ENCODE measurements around the gene KRTAP4-9. TPM values are rescaled to one million over a fixed set of nuclear protein-coding genes. Genes with fewer than 3 reads are reported as not detected.
"Not testable (repeated sequence)": the region's sequence is repeated elsewhere in the genome, so short reads cannot be mapped to it uniquely, and the experiment has no call there.

Gene KRTAP4-9
- total RNA-seq, 1 experiment from 2014 or later, result not detected

DNA sequence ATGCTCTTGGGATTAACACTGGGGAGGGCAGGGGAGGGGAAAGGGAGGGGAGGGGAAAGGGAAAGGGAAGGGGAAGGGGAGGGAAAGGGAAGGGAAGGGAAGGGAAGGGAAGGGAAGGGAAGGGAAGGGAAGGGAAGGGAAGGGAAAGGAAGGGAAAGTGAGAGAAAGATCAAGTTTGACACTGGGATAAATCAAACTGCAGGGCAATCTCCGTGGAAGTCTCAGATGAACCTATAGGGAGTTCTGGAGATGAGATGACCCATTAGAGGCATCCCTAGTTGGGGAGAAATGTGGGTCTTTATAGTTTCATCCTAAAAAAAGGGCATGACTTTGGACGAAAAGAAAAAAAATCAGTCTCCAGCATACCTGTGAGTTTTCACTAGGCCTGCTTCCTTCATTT, 16.6 kb downstream of the KRTAP4-9 start:
- POLR2A ChIA-PET, result no interaction called here
- no peak overlapping the region for H3K9ac ChIP-seq (ENCODE audit: low read length)
- BruUV-seq (replicated peaks), result no TSS peak
- RAD21 ChIA-PET (ENCODE audit: low non-redundant PET in 1 of 2, low total read pairs in 2 of 2, uncharacterized antibody in 2 of 2, unreplicated experiment in 2 of 2), result no interaction called here
- H3K27me3 ChIP-seq (ENCODE audit: insufficient read depth, low read length), result no peaks in the 10 kb centered on the region
- no peak for DNase-seq (ENCODE audit: low read depth, low spot score)
- peaks cover 0 to 14% of the 10 kb centered on the region in 2 experiments; a peak in 1 of 4 replicates for H3K9me3 ChIP-seq (ENCODE audit: control insufficient read depth in 1 of 2, insufficient read depth in 1 of 2, low read depth in 1 of 2, low read length in 2 of 2)
- CTCF ChIA-PET, result no interaction called here
- no peaks in the 10 kb centered on the region for H3K79me2 ChIP-seq (ENCODE audit: insufficient read depth, low read length)
- no peak for TF ChIP-seq SP1 (IDR thresholded peaks at IDR 0.05; ENCODE audit: low read depth)
- TF ChIP-seq CBX3 (IDR thresholded peaks at IDR 0.05; ENCODE audit: low read depth), result no peak
- no peak for TF ChIP-seq ATF3 (IDR thresholded peaks at IDR 0.05)
- no peak for TF ChIP-seq CEBPB (IDR thresholded peaks at IDR 0.05; ENCODE audit: low read depth)
- no peak for TF ChIP-seq ZFX (IDR thresholded peaks at IDR 0.05)
- no peak for TF ChIP-seq TCF7L2 (IDR thresholded peaks at IDR 0.05; ENCODE audit: borderline replicate concordance, extremely low read depth, insufficient read depth, insufficient read length)
- TF ChIP-seq SRF (IDR thresholded peaks at IDR 0.05; ENCODE audit: low read depth), result no peak
- no peak for TF ChIP-seq POLR2A (IDR thresholded peaks at IDR 0.05; ENCODE audit: borderline replicate concordance, extremely low read depth, insufficient read depth, insufficient read length)
- TF ChIP-seq RAD21 (IDR thresholded peaks at IDR 0.05; ENCODE audit: low read depth), result no peak
- TF ChIP-seq EGR1 (IDR thresholded peaks at IDR 0.05; ENCODE audit: low read depth), result no peak
- no peak for TF ChIP-seq POLR2AphosphoS5 (IDR thresholded peaks at IDR 0.05; ENCODE audit: low read depth, low read length)
- TF ChIP-seq EZH2 (IDR thresholded peaks at IDR 0.05), result no peak
- TF ChIP-seq SIN3A (IDR thresholded peaks at IDR 0.05; ENCODE audit: low read depth), result no peak
- TF ChIP-seq ELF1 (IDR thresholded peaks at IDR 0.05; ENCODE audit: borderline replicate concordance, low read depth), result no peak
- TF ChIP-seq EZH2phosphoT487 (IDR thresholded peaks at IDR 0.05; ENCODE audit: borderline replicate concordance), result no peak
- TF ChIP-seq YY1 (IDR thresholded peaks at IDR 0.05; ENCODE audit: extremely low read depth, insufficient replicate concordance, low read depth, low read length), result no peak
- intact Hi-C loops (cut with micrococcal nuclease), result no loop called here
- H3K36me3 ChIP-seq (ENCODE audit: control insufficient read depth in 1 of 2, insufficient read depth in 2 of 2, low read length in 2 of 2), result no peaks in the 10 kb centered on the region
- ATAC-seq, result no peak
- H3K4me3 ChIP-seq (replicated peaks in 1 of 2; ENCODE audit: low read depth in 1 of 2, low read length in 2 of 2), result no peak overlapping the region
- peaks cover 0 to 34% of the 10 kb centered on the region in 2 experiments; a peak in 2 of 4 replicates for H3K4me1 ChIP-seq (ENCODE audit: control insufficient read depth in 1 of 2, insufficient read depth in 2 of 2, low read length in 2 of 2)
- no peak overlapping the region for H3K4me2 ChIP-seq (ENCODE audit: low read length)
- no peaks in the 10 kb centered on the region for H3K9me2 ChIP-seq (ENCODE audit: insufficient read depth)
- H2AFZ ChIP-seq (ENCODE audit: low read depth, low read length, poor library complexity, severe bottlenecking), result no peak overlapping the region
- H4K20me1 ChIP-seq (ENCODE audit: insufficient read depth), result no peaks in the 10 kb centered on the region
- no peak overlapping the region for H3K27ac ChIP-seq (ENCODE audit: low read depth, low read length)

GRCh38 chr17:41123292-41123990, 18.3 kb downstream of the KRTAP4-9 start:
- H3K27me3 ChIP-seq (ENCODE audit: insufficient read depth, low read length); H3K9me2 ChIP-seq (ENCODE audit: insufficient read depth); POLR2A ChIA-PET; H3K4me3 ChIP-seq (replicated peaks in 1 of 2; ENCODE audit: low read depth in 1 of 2, low read length in 2 of 2); DNase-seq (ENCODE audit: low read depth, low spot score); H3K36me3 ChIP-seq (ENCODE audit: control insufficient read depth in 1 of 2, insufficient read depth in 2 of 2, low read length in 2 of 2); ATAC-seq; intact Hi-C loops (cut with micrococcal nuclease); BruUV-seq (replicated peaks); H3K79me2 ChIP-seq (ENCODE audit: insufficient read depth, low read length); H3K9ac ChIP-seq (ENCODE audit: low read length); RAD21 ChIA-PET (ENCODE audit: low non-redundant PET in 1 of 2, low total read pairs in 2 of 2, uncharacterized antibody in 2 of 2, unreplicated experiment in 2 of 2); CTCF ChIA-PET; H2AFZ ChIP-seq (ENCODE audit: low read depth, low read length, poor library complexity, severe bottlenecking); H4K20me1 ChIP-seq (ENCODE audit: insufficient read depth): not testable (repeated sequence)
- peaks cover 0 to 14% of the 10 kb centered on the region in 2 experiments; a peak in 1 of 4 replicates for H3K9me3 ChIP-seq (ENCODE audit: control insufficient read depth in 1 of 2, insufficient read depth in 1 of 2, low read depth in 1 of 2, low read length in 2 of 2)
- peak overlapping the region; percentile 46 for H3K4me2 ChIP-seq (ENCODE audit: low read length)
- peaks cover 0 to 30% of the 10 kb centered on the region in 2 experiments; a peak in 2 of 4 replicates for H3K4me1 ChIP-seq (ENCODE audit: control insufficient read depth in 1 of 2, insufficient read depth in 2 of 2, low read length in 2 of 2)
- H3K27ac ChIP-seq (ENCODE audit: low read depth, low read length), result peak overlapping the region; percentile 2

GRCh38 chr17:41123991-41124371, 18.8 kb downstream of the KRTAP4-9 start, which contains the start of gene KRTAP4-12:
Gene KRTAP4-12, minus strand, starts transcription at chr17:41124182. Its CDS starts 60 bp downstream, at chr17:41124122.
- H3K4me3 ChIP-seq (replicated peaks in 1 of 2; ENCODE audit: low read depth in 1 of 2, low read length in 2 of 2); POLR2A ChIA-PET; DNase-seq (ENCODE audit: low read depth, low spot score); BruUV-seq (replicated peaks); H2AFZ ChIP-seq (ENCODE audit: low read depth, low read length, poor library complexity, severe bottlenecking); ATAC-seq; H4K20me1 ChIP-seq (ENCODE audit: insufficient read depth); H3K9me2 ChIP-seq (ENCODE audit: insufficient read depth); H3K79me2 ChIP-seq (ENCODE audit: insufficient read depth, low read length); intact Hi-C loops (cut with micrococcal nuclease); H3K27me3 ChIP-seq (ENCODE audit: insufficient read depth, low read length); H3K9ac ChIP-seq (ENCODE audit: low read length); H3K36me3 ChIP-seq (ENCODE audit: control insufficient read depth in 1 of 2, insufficient read depth in 2 of 2, low read length in 2 of 2); CTCF ChIA-PET; RAD21 ChIA-PET (ENCODE audit: low non-redundant PET in 1 of 2, low total read pairs in 2 of 2, uncharacterized antibody in 2 of 2, unreplicated experiment in 2 of 2): not testable (repeated sequence)
- Histone ChIP-seq H3K4me1 (ENCODE audit: control insufficient read depth in 1 of 2, insufficient read depth in 2 of 2, low read length in 2 of 2) (peaks cover 0 to 27% of the 10 kb centered on the region in 2 experiments; a peak in 2 of 4 replicates), H3K4me2 (ENCODE audit: low read length) (peak within 1 kb of the TSS; percentile 46), H3K9me3 (ENCODE audit: control insufficient read depth in 1 of 2, insufficient read depth in 1 of 2, low read depth in 1 of 2, low read length in 2 of 2) (peaks cover 0 to 14% of the 10 kb centered on the region in 2 experiments; a peak in 1 of 4 replicates), H3K27ac (ENCODE audit: low read depth, low read length) (peak within 1 kb of the TSS; percentile 2)
